Stomach (tissue), 4 donors: Measurements from ENCODE around the gene INSC.

Experiments used
- POLR2A ChIP-seq, 4 donors: fragments of 450-650 bp; IDR thresholded peaks; one replicate each; pipeline ENCODE4 v1.6.1; 2016; ENCODE audit warnings: antibody characterized with exemption in 4 of 4, control low read depth in 2 of 4, mild to moderate bottlenecking in 1 of 4, moderate library complexity in 1 of 4
- POLR2AphosphoS5 ChIP-seq, 3 donors: sonication (generic); formaldehyde crosslinking; IDR thresholded peaks; one replicate each; pipeline ENCODE4 v1.6.1; 2016; ENCODE audit warnings: antibody characterized with exemption in 3 of 3
- TF ChIP-seq, protein P1 (sequence below), 7 experiments: fragments of 450-650 bp in 4 of 7; fragments of 200-600 bp in 3 of 7; sonication (generic) in 3 of 7; IDR thresholded peaks; one replicate each; pipeline ENCODE4 v1.5.1; 2016 to 2019; ENCODE audit warnings: antibody characterized with exemption in 7 of 7, control low read depth in 2 of 7, mild to moderate bottlenecking in 1 of 7

GRCh38 chr11:15119826-15120225, 5.1 kb downstream of the INSC start:
- TF ChIP-seq, protein P1, sequence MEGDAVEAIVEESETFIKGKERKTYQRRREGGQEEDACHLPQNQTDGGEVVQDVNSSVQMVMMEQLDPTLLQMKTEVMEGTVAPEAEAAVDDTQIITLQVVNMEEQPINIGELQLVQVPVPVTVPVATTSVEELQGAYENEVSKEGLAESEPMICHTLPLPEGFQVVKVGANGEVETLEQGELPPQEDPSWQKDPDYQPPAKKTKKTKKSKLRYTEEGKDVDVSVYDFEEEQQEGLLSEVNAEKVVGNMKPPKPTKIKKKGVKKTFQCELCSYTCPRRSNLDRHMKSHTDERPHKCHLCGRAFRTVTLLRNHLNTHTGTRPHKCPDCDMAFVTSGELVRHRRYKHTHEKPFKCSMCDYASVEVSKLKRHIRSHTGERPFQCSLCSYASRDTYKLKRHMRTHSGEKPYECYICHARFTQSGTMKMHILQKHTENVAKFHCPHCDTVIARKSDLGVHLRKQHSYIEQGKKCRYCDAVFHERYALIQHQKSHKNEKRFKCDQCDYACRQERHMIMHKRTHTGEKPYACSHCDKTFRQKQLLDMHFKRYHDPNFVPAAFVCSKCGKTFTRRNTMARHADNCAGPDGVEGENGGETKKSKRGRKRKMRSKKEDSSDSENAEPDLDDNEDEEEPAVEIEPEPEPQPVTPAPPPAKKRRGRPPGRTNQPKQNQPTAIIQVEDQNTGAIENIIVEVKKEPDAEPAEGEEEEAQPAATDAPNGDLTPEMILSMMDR (IDR thresholded peaks at IDR 0.05) = no peak
- no peak for TF ChIP-seq POLR2A (IDR thresholded peaks at IDR 0.05)
- TF ChIP-seq POLR2AphosphoS5 (IDR thresholded peaks at IDR 0.05) = no peak
